GM21528 (cell line): ENCODE measurements around the gene HAUS3.
"Not testable (repeated sequence)": the region's sequence is repeated elsewhere in the genome, so short reads cannot be mapped to it uniquely, and the experiment has no call there.

Source experiments
- ATAC-seq: cut with Tn5 transposase; IDR thresholded peaks from one replicate; pipeline ENCODE4 v1.9.1; 2021; ENCODE audit warnings: mild to moderate bottlenecking, moderate library complexity; ENCODE audit not compliant: unreplicated experiment, low FRiP score

HAUS3 gene

DNA sequence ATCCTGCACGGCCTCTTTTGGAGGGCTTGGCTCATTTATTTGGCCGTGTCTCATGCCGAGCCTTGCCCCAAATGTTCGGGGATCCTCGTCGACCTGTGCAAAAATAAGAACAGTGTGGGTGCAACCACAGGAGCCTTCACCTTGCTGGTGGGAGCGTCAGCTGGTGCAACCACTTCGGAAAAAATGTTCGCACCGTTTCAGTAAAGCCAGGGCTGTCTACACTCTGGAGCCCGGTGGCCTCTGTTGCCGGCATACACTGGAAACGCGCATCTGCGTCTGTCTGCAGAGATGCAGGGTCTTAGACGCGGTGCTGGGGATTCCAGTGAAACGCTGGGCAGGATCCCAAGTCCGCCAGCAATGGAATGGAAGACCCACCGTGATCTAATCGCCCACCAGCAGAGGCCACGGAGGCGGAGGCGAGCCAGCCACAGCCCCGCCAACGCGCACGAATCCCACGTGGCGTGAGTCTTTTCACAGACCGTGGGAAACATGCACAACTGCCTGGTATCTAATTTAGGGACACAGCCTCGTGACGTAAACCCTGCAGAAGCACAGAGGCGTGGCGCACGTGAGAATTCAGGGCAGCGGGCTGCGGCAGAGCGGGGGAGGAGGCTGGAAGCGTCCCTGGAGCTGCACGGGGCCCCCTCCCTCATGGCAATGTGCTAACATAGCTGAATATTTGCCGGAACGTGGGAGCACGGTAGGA, 33.8 kb upstream of the HAUS3 start:
- ATAC-seq, result no peak

DNA sequence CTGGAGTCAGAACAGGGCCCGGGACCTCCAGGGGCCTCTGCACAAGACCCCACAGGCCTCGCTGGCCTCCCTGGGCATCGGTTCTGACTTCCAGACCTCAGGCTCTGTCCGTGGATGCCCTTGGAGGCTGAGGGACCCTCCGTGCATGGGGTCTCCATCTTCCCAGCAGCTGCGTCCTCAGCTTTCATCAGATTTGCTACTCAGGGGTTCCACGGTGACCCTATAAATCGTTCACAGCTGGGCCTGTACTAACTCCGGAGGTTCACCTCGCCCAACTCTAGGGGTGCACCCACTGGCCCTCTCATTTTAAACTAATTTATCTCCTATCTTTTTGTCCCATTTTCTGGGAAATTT, 33.1 kb upstream of the HAUS3 start:
- ATAC-seq, result not testable (repeated sequence)

DNA sequence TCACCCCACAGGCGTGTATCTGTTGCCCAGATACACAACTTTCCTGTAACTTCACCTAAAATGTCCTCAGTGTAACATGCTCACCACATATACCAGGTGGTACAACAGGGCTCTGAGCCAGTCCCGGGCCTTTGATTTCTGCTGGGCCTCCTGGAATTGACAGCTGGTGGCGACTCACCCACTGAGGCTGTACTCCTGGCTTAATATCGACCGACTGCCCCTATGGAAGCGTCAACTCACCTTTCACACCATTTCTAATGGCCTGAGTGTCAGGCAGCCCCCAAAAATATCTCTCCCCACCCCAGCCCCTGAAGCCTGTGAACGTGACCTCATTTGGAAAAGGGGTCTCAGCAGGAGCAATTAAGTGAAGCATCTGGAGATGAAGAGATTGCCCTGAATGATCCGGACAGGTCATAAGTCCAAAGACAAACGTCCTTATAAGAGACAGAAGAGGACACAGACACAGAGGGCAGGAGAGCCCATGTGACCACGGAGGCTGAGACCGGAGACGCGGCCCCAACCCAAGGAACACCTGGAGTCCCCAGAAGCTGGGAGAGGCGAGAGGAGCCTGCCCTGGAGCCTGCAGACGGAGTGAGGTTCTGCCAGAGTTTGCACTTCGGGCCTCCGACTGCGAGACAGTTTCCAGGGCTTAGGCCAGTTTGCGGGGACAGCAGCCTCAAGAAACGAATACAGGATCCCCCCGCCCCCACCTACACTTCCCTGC, 32.6 kb upstream of the HAUS3 start:
- ATAC-seq, result no peak

DNA sequence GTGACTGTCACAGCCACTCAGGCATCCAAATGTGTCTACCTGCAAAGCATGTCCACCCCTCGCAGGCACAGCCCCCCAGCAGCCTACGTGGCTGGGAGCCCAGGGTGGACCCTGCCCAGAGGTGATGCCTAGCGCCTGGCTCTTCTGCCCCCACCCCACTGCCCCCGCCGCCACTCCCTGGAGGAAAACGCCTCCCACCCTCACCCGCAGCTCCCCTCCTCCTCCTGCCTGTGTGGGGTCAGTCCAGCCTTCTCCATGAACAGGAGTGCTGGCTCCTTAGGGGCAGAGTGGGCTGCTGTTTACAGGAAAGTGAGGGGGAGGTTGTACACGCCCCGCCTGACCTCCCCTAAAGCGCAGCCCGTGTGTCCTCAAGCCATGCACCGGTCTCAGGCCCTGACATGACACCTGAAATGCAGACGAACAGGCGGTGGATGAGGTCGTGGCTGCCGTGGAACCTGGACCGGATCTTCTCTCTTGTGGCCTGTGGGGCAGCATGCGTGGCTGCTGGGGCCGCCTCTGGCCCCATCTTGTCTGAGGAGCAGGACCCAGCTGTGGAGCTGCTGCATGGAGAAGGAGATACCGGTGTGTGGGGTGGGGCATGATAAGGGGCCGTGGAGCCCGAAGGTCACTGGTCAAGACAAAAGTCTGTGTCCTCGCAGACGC, 31.9 kb upstream of the HAUS3 start:
- ATAC-seq, result no peak

DNA sequence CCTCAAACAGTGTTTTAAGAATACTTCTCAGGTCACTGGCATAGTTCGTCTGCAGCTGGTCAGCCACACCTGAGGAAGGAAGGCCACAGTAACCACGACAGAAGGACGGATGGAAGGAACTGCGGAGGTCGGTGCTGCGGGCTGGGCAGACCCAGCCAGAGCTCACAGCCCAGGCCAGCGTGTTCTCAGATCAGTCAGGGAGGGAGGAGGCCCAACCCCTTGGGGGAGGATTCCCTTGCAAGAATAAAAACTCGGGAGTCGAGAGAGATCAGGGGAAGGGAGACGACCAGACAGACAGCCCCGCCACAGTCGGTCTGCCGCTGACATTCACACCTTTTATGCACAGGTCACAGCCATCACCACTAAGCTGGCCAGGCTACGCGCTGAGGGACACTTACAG, 31.3 kb upstream of the HAUS3 start:
- ATAC-seq, result no peak

DNA sequence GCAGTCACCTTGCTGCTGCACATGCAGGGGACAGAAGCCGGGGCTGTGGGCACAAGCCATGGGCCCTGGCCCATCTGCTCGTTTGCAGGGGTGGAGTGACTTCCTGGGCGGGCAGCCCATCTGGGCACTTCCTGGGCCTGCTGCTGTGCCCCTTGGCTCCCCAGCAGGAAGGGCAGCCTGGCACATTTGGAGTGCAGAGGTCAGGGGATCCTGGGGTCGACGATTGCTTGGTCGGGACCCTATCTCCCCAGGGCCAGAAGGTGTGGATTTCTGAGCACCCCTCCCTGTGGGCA, 30.9 kb upstream of the HAUS3 start:
- ATAC-seq, result no peak

DNA sequence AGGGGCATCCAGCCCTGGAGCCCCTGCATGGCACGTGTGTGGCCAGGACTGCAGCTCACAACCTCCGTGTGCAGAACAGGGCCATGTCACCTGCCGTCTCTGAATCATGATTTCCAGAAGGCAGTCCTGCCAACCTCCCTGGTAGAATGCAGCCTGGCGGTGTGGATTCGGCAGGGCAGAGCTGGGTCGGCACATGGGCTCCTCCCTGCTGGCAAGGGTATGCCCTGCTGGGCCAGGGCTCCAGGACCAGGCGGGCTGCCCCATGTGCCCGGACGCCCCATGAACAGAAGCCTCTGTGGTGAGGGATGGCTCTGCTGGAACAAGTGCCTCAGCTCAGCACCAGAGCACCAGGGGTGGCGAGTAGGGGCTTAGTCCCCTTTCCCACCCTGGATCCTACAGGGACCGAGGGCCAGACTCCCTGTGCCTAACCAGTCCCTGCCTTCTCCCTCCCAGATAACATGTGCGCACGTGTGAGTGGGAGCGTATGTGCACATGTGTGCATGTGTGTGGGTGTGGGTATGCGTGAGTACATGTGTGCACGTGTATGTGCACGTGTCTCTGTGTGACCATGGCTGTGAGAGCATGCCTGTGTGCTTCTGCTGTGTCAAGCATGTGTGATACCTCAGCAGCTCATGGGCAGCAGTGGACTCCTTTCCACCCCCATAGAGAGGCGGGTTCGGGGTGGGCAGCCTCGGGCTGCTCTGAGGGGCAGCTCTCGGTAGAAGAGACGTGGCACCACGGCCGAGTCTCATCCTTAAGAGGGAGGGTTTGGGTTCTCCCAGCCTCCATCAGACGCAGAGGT, 30.3 kb upstream of the HAUS3 start:
- ATAC-seq, result no peak

DNA sequence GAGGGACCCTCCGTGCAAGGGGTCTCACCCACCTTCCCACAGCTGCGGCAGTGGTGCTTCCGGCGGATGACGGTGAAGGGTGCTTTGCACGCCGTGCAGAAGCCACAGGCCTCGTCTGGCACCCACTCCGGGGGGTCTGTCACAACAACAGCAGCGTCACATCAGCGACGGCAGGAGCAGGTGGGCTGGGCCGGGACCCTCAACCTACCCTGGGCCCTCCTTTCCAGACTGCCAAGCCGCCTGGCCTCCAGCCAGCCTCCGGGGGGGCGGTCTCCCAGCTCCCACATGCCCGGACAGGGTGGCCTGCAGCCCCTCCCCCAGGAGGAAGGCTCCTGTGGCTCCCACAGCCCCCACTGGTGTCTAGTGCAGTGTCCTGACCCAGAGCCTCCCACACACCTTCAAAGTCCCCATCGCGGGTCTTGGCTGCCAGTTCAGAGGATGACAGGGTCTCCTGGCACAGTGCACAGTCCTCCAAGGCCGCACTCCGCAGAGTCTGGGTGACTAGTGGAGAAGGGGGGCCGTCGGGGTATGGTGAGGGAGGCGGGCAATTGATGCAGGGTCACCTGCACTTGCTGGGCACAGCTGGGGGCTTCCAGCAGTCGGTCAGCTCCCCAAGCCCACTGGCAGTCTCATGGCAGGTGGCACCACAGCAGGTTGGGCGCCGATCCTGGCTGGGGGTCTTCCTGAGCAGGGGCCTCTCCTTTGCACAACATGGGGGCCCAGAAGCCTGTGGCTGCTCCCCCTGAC, 29.5 kb upstream of the HAUS3 start:
- ATAC-seq, result no peak

DNA sequence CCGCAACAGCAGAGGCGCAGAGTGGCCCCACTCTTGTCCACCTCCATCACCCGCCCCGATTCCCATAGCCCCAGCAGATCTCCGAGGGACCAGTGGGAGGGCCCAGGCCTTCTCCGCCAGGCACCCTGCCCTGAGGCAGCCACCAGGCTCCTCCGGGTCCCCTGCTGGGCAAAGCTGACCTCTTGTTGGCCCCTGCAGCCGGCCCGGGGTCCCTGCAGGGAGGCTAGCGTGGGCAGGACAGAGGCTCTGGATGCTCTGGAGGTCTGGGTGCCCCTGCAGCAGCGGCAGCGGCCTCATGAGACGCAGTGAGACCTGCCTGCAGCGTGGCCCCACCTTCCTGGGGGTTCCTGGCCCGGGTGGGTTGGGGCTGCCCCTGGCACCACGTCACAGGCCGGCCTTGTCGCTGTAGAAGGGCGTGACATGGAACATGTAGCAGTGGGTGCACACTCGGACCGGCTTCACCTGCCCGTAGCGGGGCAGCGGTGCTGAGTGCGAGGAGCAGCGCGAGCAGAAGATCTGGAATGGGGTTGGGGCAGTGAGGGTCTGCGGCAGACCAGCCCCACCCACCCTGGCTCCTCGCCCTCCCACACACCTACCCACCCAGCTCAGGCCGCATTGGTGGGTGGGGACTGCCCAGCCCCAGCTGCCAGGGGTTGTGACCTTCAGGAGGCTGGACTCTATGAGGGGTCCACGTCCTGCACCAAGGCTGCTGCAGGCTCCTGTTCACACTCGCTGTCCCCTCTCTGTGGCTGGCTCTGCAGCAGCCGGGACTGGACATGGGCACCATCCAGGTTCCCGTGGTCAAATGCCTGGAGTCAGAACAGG, 28.6 kb upstream of the HAUS3 start:
- ATAC-seq, result no peak

DNA sequence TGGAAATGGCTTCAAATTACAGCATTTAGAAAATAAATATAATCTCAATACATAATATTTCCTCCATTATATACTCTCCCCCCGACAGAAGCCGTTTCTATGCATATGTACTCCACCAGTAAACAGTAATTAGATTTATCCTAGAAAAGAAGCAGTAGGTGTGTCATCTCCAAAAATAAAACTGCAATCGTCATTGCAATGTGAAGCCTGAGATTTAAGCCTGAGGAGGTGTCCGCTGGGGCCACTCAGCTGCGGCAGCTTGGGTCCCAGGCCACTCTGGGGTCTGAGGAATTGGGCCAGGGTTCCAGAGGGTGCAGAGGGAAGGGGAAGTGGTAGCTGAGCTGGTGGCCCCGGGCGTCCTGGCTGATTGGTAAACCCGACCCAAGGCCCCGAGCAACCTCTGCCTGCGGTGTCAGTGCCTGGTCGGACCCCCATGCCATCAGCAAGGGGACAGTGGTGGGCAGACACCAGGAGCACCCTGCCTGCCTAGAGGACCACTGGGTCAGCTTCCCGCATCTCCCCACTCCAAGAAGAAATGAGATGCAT, 27.8 kb upstream of the HAUS3 start:
- no peak for ATAC-seq

DNA sequence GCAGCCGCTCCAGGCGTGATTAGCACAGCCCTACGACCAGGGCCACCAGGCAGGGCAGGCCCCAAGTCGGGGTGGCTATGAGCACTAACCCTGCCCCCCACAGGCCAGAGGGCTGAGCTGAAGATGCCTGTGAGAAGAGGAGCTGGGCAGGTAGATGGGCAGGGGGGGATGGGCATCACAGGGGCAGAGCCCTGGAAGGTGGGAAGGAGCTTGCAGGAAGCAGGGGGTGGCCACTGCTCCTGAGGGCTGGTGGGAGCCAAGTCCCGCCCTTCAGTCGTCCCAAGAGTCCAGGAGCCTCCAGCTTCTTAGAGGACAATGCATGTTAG, 27.2 kb upstream of the HAUS3 start:
- no peak for ATAC-seq

DNA sequence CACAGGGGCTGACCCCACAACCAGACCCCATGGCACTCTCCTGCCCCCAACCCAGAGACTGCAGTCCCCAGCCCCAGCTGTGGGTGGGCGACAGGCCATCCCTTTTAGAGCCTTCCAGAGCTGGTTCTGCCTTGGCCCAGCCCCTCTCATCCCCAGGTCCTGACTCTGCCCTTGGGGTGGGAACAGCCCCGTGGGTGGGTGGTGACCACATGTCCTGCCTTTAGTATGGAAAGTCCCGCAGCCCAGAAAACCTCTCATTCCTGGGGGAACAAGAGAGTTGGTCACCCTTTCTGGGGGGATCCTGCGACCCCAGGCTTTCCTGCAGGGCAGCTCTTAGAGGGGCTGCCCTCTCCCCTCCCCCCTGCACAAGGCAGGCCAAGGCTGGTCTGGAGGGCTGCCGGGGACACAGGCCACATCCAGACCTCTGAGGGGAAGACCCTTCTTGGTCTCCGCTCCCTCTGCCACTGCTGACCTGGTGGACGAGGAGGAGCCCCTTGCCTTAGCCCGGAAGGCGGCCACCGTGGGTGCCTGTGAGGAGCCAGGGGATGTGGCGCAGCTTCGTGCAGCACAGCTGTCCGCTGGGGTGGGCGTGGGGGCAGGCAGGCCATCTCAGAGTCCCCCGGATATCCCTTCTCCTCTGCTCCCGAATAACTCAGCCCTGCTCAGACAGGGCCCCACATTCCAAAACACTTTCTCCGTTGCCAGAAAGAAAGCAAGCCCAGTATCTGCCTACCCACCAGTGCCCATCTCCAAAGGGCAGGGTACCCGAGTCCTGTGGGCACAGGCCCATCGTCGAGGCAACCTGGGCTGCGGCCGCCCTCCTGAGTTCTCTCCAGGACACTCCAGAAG, 26.7 kb upstream of the HAUS3 start:
- no peak for ATAC-seq

DNA sequence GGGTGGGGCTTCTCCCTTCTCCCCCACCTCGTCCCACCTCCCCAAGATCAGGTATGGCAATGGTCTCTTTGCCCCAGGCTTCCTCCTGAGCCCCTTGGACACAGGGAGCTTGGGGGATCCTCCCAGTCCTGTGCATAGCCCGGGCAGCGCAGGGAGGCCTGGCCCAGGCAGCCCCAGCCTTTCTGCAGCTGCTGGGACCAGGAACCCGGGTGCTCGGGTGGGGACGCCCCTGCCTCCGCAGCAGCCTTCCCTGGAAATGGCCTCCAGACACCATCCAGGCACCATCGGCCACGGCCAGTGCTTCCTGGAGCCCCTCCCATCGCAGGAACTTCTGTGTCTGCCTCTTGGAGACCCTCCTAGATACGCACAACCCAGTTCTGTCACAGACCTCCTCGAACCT, 25.9 kb upstream of the HAUS3 start:
- no peak for ATAC-seq

DNA sequence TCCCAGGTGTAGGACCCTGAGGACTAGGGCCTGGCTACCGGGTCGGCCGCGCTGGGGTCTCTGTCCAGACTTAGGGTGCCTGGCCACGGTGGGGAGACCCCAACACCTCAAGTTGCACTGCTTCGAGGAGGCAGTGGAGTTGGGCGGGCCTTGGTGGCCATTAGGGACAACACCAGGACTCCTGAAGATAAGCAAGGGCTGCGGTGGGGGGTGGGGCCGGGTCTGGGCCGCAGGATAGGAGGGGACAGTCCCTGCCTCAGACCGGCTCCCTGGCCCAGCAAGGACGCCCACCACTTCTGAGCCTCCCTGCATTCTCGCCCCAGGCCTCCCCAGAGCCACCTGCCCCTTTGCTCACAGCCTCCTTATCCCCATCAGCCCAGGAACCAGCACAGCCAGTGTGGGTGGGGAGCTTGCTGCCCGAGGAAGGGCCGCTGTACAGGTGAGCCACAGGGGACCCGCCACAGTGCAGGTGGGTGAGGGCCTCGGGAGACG, 25.4 kb upstream of the HAUS3 start:
- ATAC-seq, result no peak

DNA sequence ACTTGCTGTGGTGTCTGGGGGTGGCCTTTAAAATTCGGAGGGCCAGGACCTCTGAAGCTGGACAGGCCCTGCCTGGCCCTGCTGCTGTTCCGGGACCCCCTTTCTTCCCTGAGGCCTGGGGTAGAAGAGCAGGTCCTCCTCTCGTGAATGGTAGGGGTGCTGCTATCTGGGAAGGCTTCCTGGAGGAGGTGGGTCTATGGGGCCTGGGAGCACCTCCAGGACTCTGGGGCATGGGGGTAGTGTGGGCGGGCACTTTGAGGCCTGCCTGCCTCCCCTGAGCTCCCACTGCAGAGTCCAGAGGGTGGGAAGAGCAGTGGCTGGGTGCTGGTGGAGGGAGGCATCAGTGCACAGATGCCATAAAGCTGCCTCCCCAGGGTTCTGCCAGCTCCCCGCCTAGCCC, 24.9 kb upstream of the HAUS3 start:
- ATAC-seq, result no peak

DNA sequence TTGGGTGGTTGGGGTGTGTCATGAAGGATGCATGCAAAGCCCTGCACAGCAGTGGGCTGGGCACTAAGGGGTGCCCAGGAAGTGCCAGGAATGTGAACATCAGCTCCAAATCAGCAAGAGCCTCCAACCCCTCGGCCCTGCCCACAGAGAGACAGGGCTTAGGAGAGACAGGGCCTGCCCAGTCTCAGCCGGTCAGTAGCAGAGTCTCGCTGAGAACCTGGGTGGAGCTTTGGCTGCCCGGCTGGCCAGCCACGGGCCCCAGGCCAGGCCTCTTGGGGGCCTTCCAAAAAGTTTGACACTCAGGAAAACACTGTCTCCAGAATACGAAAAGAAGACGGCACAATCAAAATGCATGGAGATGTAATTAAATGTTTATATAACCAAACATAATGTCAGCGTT, 24.3 kb upstream of the HAUS3 start:
- no peak for ATAC-seq

DNA sequence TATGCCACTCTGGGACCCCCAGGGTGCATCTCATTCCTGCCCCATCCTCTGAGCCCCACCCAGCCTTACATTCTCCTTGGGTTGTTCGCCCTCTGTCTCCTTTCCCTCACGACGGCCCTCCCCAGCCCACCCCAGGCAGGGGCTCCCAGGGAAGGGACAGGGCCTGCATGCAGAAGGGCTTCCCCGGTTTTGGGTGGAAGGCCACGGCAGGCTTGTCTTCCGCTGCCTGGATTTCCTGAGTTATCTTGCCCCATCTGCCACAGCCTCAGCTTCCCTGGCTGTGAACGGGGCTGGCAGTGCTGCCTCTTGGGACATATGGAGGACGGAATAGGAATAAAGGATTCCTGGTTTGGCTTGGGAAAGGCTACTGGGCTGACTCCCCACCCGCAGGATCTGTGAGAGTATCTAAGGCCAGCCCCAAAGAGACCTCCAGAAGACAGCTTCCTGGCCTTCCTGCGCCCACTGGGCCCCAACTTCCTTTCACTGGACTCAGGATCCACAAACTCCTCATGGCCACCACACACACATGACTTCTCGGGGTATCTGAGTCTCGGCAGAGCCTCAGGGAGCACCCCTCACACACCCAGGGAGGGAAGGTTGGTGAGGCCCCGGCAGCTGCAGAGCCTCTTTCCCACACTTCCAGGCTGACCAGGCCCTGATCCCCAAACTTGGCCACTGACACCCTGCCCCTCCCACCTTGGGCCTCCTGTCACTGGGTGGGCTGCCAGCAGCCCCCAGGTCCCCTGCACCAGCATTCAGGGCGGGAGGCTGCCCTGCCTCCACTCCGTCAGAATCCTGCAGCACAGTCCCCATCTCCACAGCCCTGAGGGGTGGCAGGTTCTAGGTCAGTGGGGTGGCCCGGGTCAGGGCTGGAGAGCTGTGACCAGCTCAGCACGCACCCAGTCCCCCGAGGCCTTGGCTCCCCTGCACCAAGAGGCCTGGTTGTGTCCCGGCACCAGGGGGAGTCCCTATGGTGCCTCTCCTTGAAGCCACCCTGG, 23.5 kb upstream of the HAUS3 start:
- ATAC-seq, result no peak
